B cell (primary cell): ENCODE measurements around the gene ZNF23. TPM values are rescaled to one million over a fixed set of nuclear protein-coding genes. Genes with fewer than 3 reads are reported as not detected.

Experiments
- ATAC-seq: fragments of 200-7000 bp; cut with Tn5 transposase; one replicate; pipeline ENCODE4 v1.10.0; 2021; ENCODE audit warnings: low read depth, mild to moderate bottlenecking, moderate number of reproducible peaks, moderate library complexity
- CTCF ChIA-PET: fragments of 350-600 bp; sonication (Branson Sonifier 250); formaldehyde crosslinking; loops from one replicate; lab custom pipeline; 2021; ENCODE audit warnings: antibody characterized with exemption, inconsistent platforms; lab: Charles Lee
- POLR2A ChIA-PET: fragments of 350-600 bp; sonication (Branson Sonifier 250); formaldehyde crosslinking; loops from one replicate; lab custom pipeline; 2021; ENCODE audit warnings: antibody characterized with exemption; lab: Charles Lee
- DNase-seq: peaks from one replicate; pipeline ENCODE4 v3.0.0; 2013
- H2AFZ ChIP-seq: 2 replicates; pipeline ENCODE4 v1.6.1; 2012; ENCODE audit warnings: mild to moderate bottlenecking, low read depth, low read length; ENCODE audit not compliant: insufficient read depth, poor library complexity, severe bottlenecking
- H3K27ac ChIP-seq, 2 donors: 1 replicate in 1 of 2; 2 replicates in 1 of 2; pipeline ENCODE4 v1.5.1; 2012 to 2013; ENCODE audit warnings: low read length in 2 of 2, mild to moderate bottlenecking in 2 of 2, moderate library complexity in 1 of 2
- H3K27me3 ChIP-seq, 4 experiments: fragments of 200-600 bp in 1 of 4; sonication (generic) in 1 of 4; replicated peaks in 1 of 4; 1 replicate in 2 of 4; 2 replicates in 2 of 4; pipeline versions ENCODE4 v1.6.1 to v1.7.0; 2013 to 2016; ENCODE audit warnings: low read length in 3 of 4, mild to moderate bottlenecking in 2 of 4, mixed read lengths in 1 of 4, moderate library complexity in 1 of 4; ENCODE audit not compliant: insufficient read depth in 4 of 4, control insufficient read depth in 3 of 4; ENCODE audit errors: control extremely low read depth in 1 of 4
- H3K36me3 ChIP-seq, 2 experiments: replicated peaks in 1 of 2; 1 replicate in 1 of 2; 2 replicates in 1 of 2; pipeline versions ENCODE4 v1.6.1 to v1.7.1; 2013; ENCODE audit warnings: low read length in 1 of 2; ENCODE audit not compliant: insufficient read depth in 2 of 2, control insufficient read depth in 1 of 2; ENCODE audit errors: control extremely low read depth in 1 of 2, extremely low read depth in 1 of 2
- H3K4me1 ChIP-seq, 2 donors: fragments of 200-600 bp in 1 of 2; sonication (generic) in 1 of 2; 1 replicate in 1 of 2; 2 replicates in 1 of 2; pipeline versions ENCODE4 v1.5.1 to v1.6.1; 2013 to 2017; ENCODE audit warnings: low read length in 2 of 2; ENCODE audit not compliant: control insufficient read depth in 2 of 2, insufficient read depth in 2 of 2
- H3K4me2 ChIP-seq: replicated peaks from 2 replicates; pipeline ENCODE3; 2012; ENCODE audit warnings: mild to moderate bottlenecking, low read depth, low read length; ENCODE audit not compliant: poor library complexity, severe bottlenecking
- H3K4me3 ChIP-seq, 5 experiments: fragments of 200-600 bp in 1 of 5; sonication (generic) in 1 of 5; 1 replicate in 3 of 5; 2 replicates in 2 of 5; pipeline versions ENCODE4 v1.5.1 to v1.7.0; 2011 to 2016; ENCODE audit warnings: low read length in 4 of 5, mild to moderate bottlenecking in 4 of 5, low read depth in 2 of 5, control low read depth in 1 of 5, moderate library complexity in 1 of 5; ENCODE audit not compliant: insufficient read depth in 1 of 5; ENCODE audit errors: control extremely low read depth in 1 of 5, extremely low read depth in 1 of 5
- H3K79me2 ChIP-seq: fragments of 200-600 bp; sonication (generic); one replicate; pipeline ENCODE4 v1.6.0; 2016; ENCODE audit warnings: low read length; ENCODE audit not compliant: control insufficient read depth, insufficient read depth
- H3K9ac ChIP-seq: fragments of 200-600 bp; sonication (generic); 2 replicates; pipeline ENCODE4 v1.6.1; 2017; ENCODE audit warnings: mild to moderate bottlenecking, low read length, moderate library complexity
- H3K9me3 ChIP-seq, 3 donors: one replicate each; pipeline versions ENCODE4 v1.6.1 to v1.7.1; 2013; ENCODE audit warnings: low read length in 2 of 3; ENCODE audit not compliant: control insufficient read depth in 2 of 3, insufficient read depth in 1 of 3; ENCODE audit errors: control extremely low read depth in 1 of 3
- H4K20me1 ChIP-seq: 2 replicates; pipeline ENCODE4 v1.6.0; 2012; ENCODE audit warnings: mild to moderate bottlenecking, low read length; ENCODE audit not compliant: insufficient read depth, control insufficient read depth, poor library complexity, severe bottlenecking
- H3K27ac Mint-ChIP-seq: one replicate; pipeline ENCODE4 v1.8.0; 2021; ENCODE audit warnings: mixed read lengths
- H3K27me3 Mint-ChIP-seq: one replicate; pipeline ENCODE4 v1.8.0; 2021; ENCODE audit warnings: mixed read lengths
- H3K4me1 Mint-ChIP-seq: one replicate; pipeline ENCODE4 v1.8.0; 2021; ENCODE audit warnings: mixed read lengths
- H3K4me3 Mint-ChIP-seq: one replicate; pipeline ENCODE4 v1.8.0; 2021; ENCODE audit warnings: mixed read lengths
- H3K9me3 Mint-ChIP-seq: one replicate; pipeline ENCODE4 v1.8.0; 2022; ENCODE audit warnings: mixed read lengths; ENCODE audit not compliant: insufficient read depth
- EZH2 ChIP-seq: IDR thresholded peaks from 2 replicates; pipeline ENCODE4 v1.6.1; 2012; ENCODE audit warnings: borderline replicate concordance, low read depth, mild to moderate bottlenecking, moderate library complexity, low read length; ENCODE audit not compliant: insufficient read depth, poor library complexity, severe bottlenecking
- WGBS: methylation state at CpG from one replicate; pipeline ENCODE4 v1.1.5; 2013; ENCODE audit warnings: missing lambda C conversion rate; ENCODE audit not compliant: insufficient coverage; 5-methylcytosine and 5-hydroxymethylcytosine counted together
- intact Hi-C: fragments of 100-400 bp; cut with micrococcal nuclease; formaldehyde crosslinking; loops from one replicate; pipeline ENCODE4 v1.10.0; 2022
- polyA plus RNA-seq: library from polyadenylated mRNA; depleted of rRNA; stranded (reverse); fragments of >200 nt; gene quantifications from 2 replicates; pipeline ENCODE4 v1.2.3, GENCODE V29; 2012
- total RNA-seq, 2 donors: library from RNA; stranded (reverse); fragments of 120-200 nt in 1 of 2; gene quantifications; 1 replicate in 1 of 2; 2 replicates in 1 of 2; pipeline versions ENCODE4 v1.2.3 to v1.2.4, GENCODE V29; 2013 to 2022
- TF ChIP-seq, protein P1 (sequence below): fragments of 200-600 bp; IDR thresholded peaks from one replicate; pipeline ENCODE4 v1.8.0; 2022; ENCODE audit warnings: antibody characterized with exemption, mild to moderate bottlenecking

The ZNF23 gene
- total and polyA plus RNA-seq, 2 donors (not counting 1 experiment from before 2014, with no cell fraction given) = 8.4 to 15.0 TPM

DNA sequence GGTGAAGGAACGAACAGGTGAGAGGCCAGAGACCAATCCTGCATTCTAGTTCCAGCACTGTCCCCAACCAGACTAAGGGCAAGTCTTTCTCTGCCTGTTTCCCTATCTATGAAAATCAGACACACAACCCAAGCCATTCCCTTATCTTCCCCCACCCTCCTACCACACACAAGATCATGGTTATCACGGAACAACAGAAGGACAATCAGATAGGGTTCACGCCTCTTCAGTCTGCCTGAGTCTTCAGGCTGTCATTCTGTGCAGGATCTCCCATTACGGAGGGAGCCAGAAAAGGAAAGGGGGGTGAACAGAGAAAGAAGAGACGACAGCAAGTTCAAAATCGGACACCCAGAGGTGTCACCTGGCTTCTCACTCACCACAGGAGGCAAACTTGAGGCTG, 31.3 kb downstream of the ZNF23 start:
- no peak for DNase-seq
- no peaks in the 10 kb centered on the region for H3K36me3 ChIP-seq

GRCh38 chr16:71429581-71429980, 32.5 kb downstream of the ZNF23 start:
- Histone ChIP-seq H3K79me2 (no peaks in the 10 kb centered on the region), H3K27me3 (peaks cover 0 to 38% (median 6%) of the 10 kb centered on the region in 4 experiments), H3K4me3 (no peak overlapping the region), H3K9ac (no peak overlapping the region), H3K27ac (no peak overlapping the region), H3K4me2 (no peak overlapping the region), H3K36me3 (no peaks in the 10 kb centered on the region), H3K9me3 (peaks cover 0 to 18% (median 0%) of the 10 kb centered on the region in 3 donors), H2AFZ (no peak overlapping the region), H4K20me1 (no peaks in the 10 kb centered on the region), H3K4me1 (peaks cover 0 to 4% of the 10 kb centered on the region in 2 donors)
- no peaks in the 10 kb centered on the region for H3K9me3 Mint-ChIP-seq
- no peak for DNase-seq
- 85% methylated on average over 3 of the region's 3 CpGs for WGBS
- TF ChIP-seq EZH2 = no peak
- TF ChIP-seq, protein P1, sequence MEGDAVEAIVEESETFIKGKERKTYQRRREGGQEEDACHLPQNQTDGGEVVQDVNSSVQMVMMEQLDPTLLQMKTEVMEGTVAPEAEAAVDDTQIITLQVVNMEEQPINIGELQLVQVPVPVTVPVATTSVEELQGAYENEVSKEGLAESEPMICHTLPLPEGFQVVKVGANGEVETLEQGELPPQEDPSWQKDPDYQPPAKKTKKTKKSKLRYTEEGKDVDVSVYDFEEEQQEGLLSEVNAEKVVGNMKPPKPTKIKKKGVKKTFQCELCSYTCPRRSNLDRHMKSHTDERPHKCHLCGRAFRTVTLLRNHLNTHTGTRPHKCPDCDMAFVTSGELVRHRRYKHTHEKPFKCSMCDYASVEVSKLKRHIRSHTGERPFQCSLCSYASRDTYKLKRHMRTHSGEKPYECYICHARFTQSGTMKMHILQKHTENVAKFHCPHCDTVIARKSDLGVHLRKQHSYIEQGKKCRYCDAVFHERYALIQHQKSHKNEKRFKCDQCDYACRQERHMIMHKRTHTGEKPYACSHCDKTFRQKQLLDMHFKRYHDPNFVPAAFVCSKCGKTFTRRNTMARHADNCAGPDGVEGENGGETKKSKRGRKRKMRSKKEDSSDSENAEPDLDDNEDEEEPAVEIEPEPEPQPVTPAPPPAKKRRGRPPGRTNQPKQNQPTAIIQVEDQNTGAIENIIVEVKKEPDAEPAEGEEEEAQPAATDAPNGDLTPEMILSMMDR = no peak
- CTCF ChIA-PET = interaction anchor here (0.7 to 1.3 kb wide), 3 partner anchors 10 to 19 kb away, joined by 3 to 4 read pairs (median 3); no protein-coding TSS in a partner anchor
- peaks cover 58% of the 10 kb centered on the region for H3K27me3 Mint-ChIP-seq
- POLR2A ChIA-PET = no interaction called here
- no peak for ATAC-seq
- no peak overlapping the region for H3K4me3 Mint-ChIP-seq
- peaks cover 4% of the 10 kb centered on the region for H3K4me1 Mint-ChIP-seq
- no peak overlapping the region for H3K27ac Mint-ChIP-seq
- intact Hi-C loops = no loop called here

More for the DNA sequence above, 31.3 kb downstream of the ZNF23 start:
- Histone ChIP-seq H3K27me3 (peaks cover 0 to 28% (median 4%) of the 10 kb centered on the region in 4 experiments), H3K4me3 (no peak overlapping the region), H2AFZ (no peak overlapping the region), H3K79me2 (no peaks in the 10 kb centered on the region), H3K27ac (no peak overlapping the region), H4K20me1 (no peaks in the 10 kb centered on the region), H3K9ac (no peak overlapping the region), H3K4me1 (peaks cover 0 to 4% of the 10 kb centered on the region in 2 donors), H3K4me2 (no peak overlapping the region), H3K9me3 (peaks cover 0 to 17% (median 0%) of the 10 kb centered on the region in 3 donors)
- peaks cover 3% of the 10 kb centered on the region for H3K4me1 Mint-ChIP-seq
- no peak overlapping the region for H3K27ac Mint-ChIP-seq
- no peaks in the 10 kb centered on the region for H3K9me3 Mint-ChIP-seq
- ChIA-PET CTCF (interaction anchor here (0.8 to 1.3 kb wide), 3 partner anchors 8 to 63 kb away, joined by 3 to 4 read pairs (median 3); no protein-coding TSS in a partner anchor), POLR2A (no interaction called here)
- 80% methylated on average over 4 of the region's 6 CpGs for WGBS
- intact Hi-C loops = no loop called here
- no peak for ATAC-seq
- H3K27me3 Mint-ChIP-seq = peaks cover 47% of the 10 kb centered on the region
- no peak overlapping the region for H3K4me3 Mint-ChIP-seq
- no peak for TF ChIP-seq EZH2
- TF ChIP-seq, protein P1 = no peak
